IMR-90 (cell line): ENCODE measurements around the gene SEZ6L2. TPM values are rescaled to one million over a fixed set of nuclear protein-coding genes. Genes with fewer than 3 reads are reported as not detected.

Source experiments
- ATAC-seq: fragments of 200-7000 bp; cut with Tn5 transposase; 2 replicates; pipeline ENCODE4 v1.9.1; 2020; ENCODE audit warnings: low read depth, mild to moderate bottlenecking, moderate library complexity
- BruUV-seq: library from RNA; stranded (reverse); fragments of 400-500 nt; replicated peaks from 2 replicates; lab custom pipeline; 2021; lab: Mats Ljungman, UMichigan
- CTCF ChIA-PET: fragments of 300-600 bp; formaldehyde crosslinking; extraction: SDS; loops from one replicate; lab custom pipeline; 2021; ENCODE audit warnings: antibody characterized with exemption; lab: Yijun Ruan, JAX
- POLR2A ChIA-PET: fragments of 300-600 bp; sonication (Branson Sonifier 250); formaldehyde crosslinking; loops from one replicate; lab custom pipeline; 2022; ENCODE audit warnings: antibody characterized with exemption; ENCODE audit not compliant: unreplicated experiment; lab: Charles Lee
- DNase-seq: peaks from one replicate; pipeline ENCODE4 v3.0.0; 2013
- H2AFZ ChIP-seq: replicated peaks from 2 replicates; pipeline ENCODE3; 2013; ENCODE audit warnings: low read length, mild to moderate bottlenecking; ENCODE audit not compliant: poor library complexity
- H2AK5ac ChIP-seq: 2 replicates; pipeline ENCODE4 v1.6.1; 2013; ENCODE audit warnings: low read depth, low read length, inconsistent platforms
- H2AK9ac ChIP-seq: replicated peaks from 2 replicates; pipeline ENCODE3; 2013; ENCODE audit warnings: mild to moderate bottlenecking, low read depth, low read length, moderate library complexity; ENCODE audit not compliant: poor library complexity
- H2BK120ac ChIP-seq: 2 replicates; pipeline ENCODE4 v1.6.1; 2013; ENCODE audit warnings: low read depth, low read length, inconsistent platforms
- H2BK15ac ChIP-seq: 3 replicates; pipeline ENCODE4 v1.6.1; 2013; ENCODE audit warnings: low read depth, low read length, inconsistent platforms
- H2BK20ac ChIP-seq: 2 replicates; pipeline ENCODE4 v1.6.1; 2013; ENCODE audit warnings: low read depth, mild to moderate bottlenecking, inconsistent platforms, low read length, moderate library complexity
- H2BK5ac ChIP-seq: 2 replicates; pipeline ENCODE4 v1.6.1; 2013; ENCODE audit warnings: mild to moderate bottlenecking, low read depth, low read length, inconsistent platforms; ENCODE audit not compliant: poor library complexity, severe bottlenecking
- H3K14ac ChIP-seq: replicated peaks from 2 replicates; pipeline ENCODE4 v1.6.1; 2013; ENCODE audit warnings: low read depth, low read length, inconsistent platforms
- H3K18ac ChIP-seq: 2 replicates; pipeline ENCODE4 v1.6.1; 2013; ENCODE audit warnings: low read depth, low read length, control low read depth
- H3K23ac ChIP-seq: 2 replicates; pipeline ENCODE4 v1.6.1; 2013; ENCODE audit warnings: low read depth, low read length, inconsistent platforms
- H3K27ac ChIP-seq: 2 replicates; pipeline ENCODE4 v1.5.1; 2013; ENCODE audit warnings: mild to moderate bottlenecking, control low read depth, low read length; ENCODE audit not compliant: insufficient read depth
- H3K27me3 ChIP-seq: 2 replicates; pipeline ENCODE4 v1.6.1; 2013; ENCODE audit warnings: low read length; ENCODE audit not compliant: control insufficient read depth, insufficient read depth
- H3K36me3 ChIP-seq: 2 replicates; pipeline ENCODE4 v1.6.1; 2013; ENCODE audit warnings: low read length, mixed read lengths; ENCODE audit not compliant: control insufficient read depth, insufficient read depth
- H3K4ac ChIP-seq: 2 replicates; pipeline ENCODE4 v1.6.1; 2013; ENCODE audit warnings: low read depth, low read length, inconsistent platforms
- H3K4me1 ChIP-seq: 2 replicates; pipeline ENCODE4 v1.6.1; 2013; ENCODE audit warnings: low read length, mixed read lengths; ENCODE audit not compliant: control insufficient read depth, insufficient read depth
- H3K4me2 ChIP-seq: 2 replicates; pipeline ENCODE4 v1.6.1; 2013; ENCODE audit warnings: low read depth, mild to moderate bottlenecking, control low read depth, low read length, moderate library complexity
- H3K4me3 ChIP-seq: 2 replicates; pipeline ENCODE4 v1.5.1; 2013; ENCODE audit warnings: low read depth, mild to moderate bottlenecking, control low read depth, low read length, moderate library complexity; ENCODE audit not compliant: insufficient read depth
- H3K56ac ChIP-seq: 2 replicates; pipeline ENCODE4 v1.6.1; 2013; ENCODE audit warnings: low read length, inconsistent platforms; ENCODE audit not compliant: insufficient read depth; ENCODE audit errors: extremely low read depth
- H3K79me1 ChIP-seq, 2 experiments: 2 replicates each; pipeline ENCODE4 v1.6.1; 2013; ENCODE audit warnings: low read length in 2 of 2, inconsistent platforms in 1 of 2, low read depth in 1 of 2
- H3K9ac ChIP-seq: 2 replicates; pipeline ENCODE4 v1.6.1; 2013; ENCODE audit warnings: low read depth, low read length, control low read depth
- H3K9me1 ChIP-seq: 2 replicates; pipeline ENCODE4 v1.6.1; 2013; ENCODE audit warnings: low read length, inconsistent platforms; ENCODE audit not compliant: insufficient read depth
- H3K9me3 ChIP-seq: 2 replicates; pipeline ENCODE4 v1.6.1; 2013; ENCODE audit warnings: low read length; ENCODE audit not compliant: control insufficient read depth, insufficient read depth
- H4K20me1 ChIP-seq: 2 replicates; pipeline ENCODE4 v1.6.1; 2013; ENCODE audit warnings: low read length, inconsistent platforms; ENCODE audit not compliant: insufficient read depth
- H4K5ac ChIP-seq: 2 replicates; pipeline ENCODE4 v1.6.1; 2013; ENCODE audit warnings: mild to moderate bottlenecking, low read depth, low read length, control low read depth
- H4K8ac ChIP-seq, 2 experiments: 2 replicates each; pipeline ENCODE4 v1.6.1; 2013; ENCODE audit warnings: low read depth in 2 of 2, low read length in 2 of 2, control low read depth in 1 of 2, inconsistent platforms in 1 of 2
- H4K91ac ChIP-seq: 2 replicates; pipeline ENCODE4 v1.6.1; 2013; ENCODE audit warnings: low read depth, low read length, inconsistent platforms; ENCODE audit not compliant: insufficient read depth
- BHLHE40 ChIP-seq: fragments of 150-350 bp; IDR thresholded peaks from 2 replicates; pipeline ENCODE4 v1.6.1; 2016; ENCODE audit warnings: mild to moderate bottlenecking, low read depth, low read length
- CEBPB ChIP-seq: IDR thresholded peaks from 2 replicates; pipeline ENCODE4 v1.6.1; 2012; ENCODE audit warnings: low read depth, low read length, improper control_type of control experiment
- CHD1 ChIP-seq: IDR thresholded peaks from 2 replicates; pipeline ENCODE4 v1.6.1; 2012; ENCODE audit warnings: low read depth, low read length, improper control_type of control experiment
- CTCF ChIP-seq: conservative IDR thresholded peaks from 2 replicates; pipeline ENCODE4 v1.5.1; 2012; ENCODE audit warnings: mild to moderate bottlenecking, low read depth, low read length, improper control_type of control experiment
- FOS ChIP-seq: fragments of 150-350 bp; IDR thresholded peaks from 2 replicates; pipeline ENCODE4 v1.6.1; 2016; ENCODE audit warnings: low read depth, low read length
- MAFK ChIP-seq: IDR thresholded peaks from 2 replicates; pipeline ENCODE4 v1.6.1; 2012; ENCODE audit warnings: low read depth, low read length, improper control_type of control experiment
- MAZ ChIP-seq: IDR thresholded peaks from 2 replicates; pipeline ENCODE4 v1.6.1; 2012; ENCODE audit warnings: low read depth, mild to moderate bottlenecking, low read length, improper control_type of control experiment, moderate library complexity, borderline replicate concordance
- MXI1 ChIP-seq: IDR thresholded peaks from 2 replicates; pipeline ENCODE4 v1.6.1; 2012; ENCODE audit warnings: low read depth, mild to moderate bottlenecking, low read length, moderate library complexity, borderline replicate concordance
- NFE2L2 ChIP-seq: fragments of 150-350 bp; IDR thresholded peaks from 2 replicates; pipeline ENCODE4 v1.6.1; 2016; ENCODE audit warnings: low read depth, mild to moderate bottlenecking, low read length
- POLR2A ChIP-seq: IDR thresholded peaks from 2 replicates; pipeline ENCODE4 v1.6.1; 2012; ENCODE audit warnings: mild to moderate bottlenecking, low read depth, low read length
- RAD21 ChIP-seq: IDR thresholded peaks from 2 replicates; pipeline ENCODE4 v1.6.1; 2012; ENCODE audit warnings: low read length, improper control_type of control experiment
- RCOR1 ChIP-seq: IDR thresholded peaks from 2 replicates; pipeline ENCODE4 v1.6.1; 2012; ENCODE audit warnings: mild to moderate bottlenecking, low read length, improper control_type of control experiment; ENCODE audit not compliant: insufficient replicate concordance
- RFX5 ChIP-seq: IDR thresholded peaks from 2 replicates; pipeline ENCODE4 v1.8.0; 2012; ENCODE audit warnings: low read depth, mild to moderate bottlenecking, low read length, moderate library complexity
- USF2 ChIP-seq: fragments of 150-350 bp; IDR thresholded peaks from 2 replicates; pipeline ENCODE4 v1.6.1; 2017; ENCODE audit warnings: mild to moderate bottlenecking, antibody characterized with exemption, low read length, low read depth
- WGBS, 2 experiments: methylation state at CpG; one replicate each; pipeline versions ENCODE4 v1.1.5 to v1.1.7; 2013; ENCODE audit warnings: missing lambda C conversion rate in 2 of 2; ENCODE audit not compliant: insufficient read length in 1 of 2; ENCODE audit errors: extremely low coverage in 2 of 2; 5-methylcytosine and 5-hydroxymethylcytosine counted together
- dilution Hi-C: fragments of 300-500 bp; cut with HindIII; formaldehyde crosslinking; loops from one replicate; pipeline ENCODE4 v1.14.3; 2018; ENCODE audit warnings: low sequenced_read_pairs; ENCODE audit not compliant: unreplicated experiment
- in situ Hi-C: fragments of 300-500 bp; cut with MboI; formaldehyde crosslinking; loops from 3 replicates; pipeline ENCODE4 v1.14.3; 2019; ENCODE audit warnings: low sequenced_read_pairs, inconsistent platforms, mixed read lengths
- intact Hi-C: fragments of 100-400 bp; cut with micrococcal nuclease; formaldehyde crosslinking; loops from 2 replicates; pipeline ENCODE4 v1.10.0; 2022
- polyA plus RNA-seq, 3 experiments: library from polyadenylated mRNA; depleted of rRNA; stranded (reverse); fragments of >200 nt; gene quantifications; 2 replicates each; pipeline ENCODE4 v1.2.3, GENCODE V29; 2012; ENCODE audit warnings: low replicate concordance in 1 of 3
- total RNA-seq: library from RNA; depleted of rRNA; stranded (reverse); fragments of >200 nt; gene quantifications from 2 replicates; pipeline ENCODE4 v1.2.3, GENCODE V29; 2012

The SEZ6L2 gene
- total and polyA plus RNA-seq, 2 of the 4 experiments (the other 2 are of a cell fraction) = 0.72 to 10.5 TPM

GRCh38 chr16:29943846-29944799 lies 44.8 kb upstream of the SEZ6L2 start:
- H4K8ac ChIP-seq = peak overlapping the region; percentile 6 to 77
- peak overlapping the region; percentile 91 for H2BK120ac ChIP-seq
- H3K4me2 ChIP-seq = peak overlapping the region; percentile 35
- peak overlapping the region; percentile 90 for H3K23ac ChIP-seq
- 0% methylated on average over 3 of the region's 11 CpGs; no CpG with 5 or more reads in 1 of the 2 experiments for WGBS, 2 experiments
- POLR2A ChIA-PET = interaction anchor here (0.6 to 1.4 kb wide), 2 partner anchors 18 to 21 kb away, joined by 5 to 7 read pairs; partner anchors contain the start of gene TMEM219
- BruUV-seq = no TSS peak
- H4K91ac ChIP-seq = peak overlapping the region; percentile 88
- peak overlapping the region; percentile 27 for H3K9ac ChIP-seq
- H3K27ac ChIP-seq = peak overlapping the region; percentile 82
- CTCF ChIA-PET = interaction anchor here (0.6 to 1.7 kb wide), 4 partner anchors 14 to 170 kb away, joined by 3 to 5 read pairs (median 4); no protein-coding TSS in a partner anchor
- intact Hi-C loops (loop anchor here (1.0 kb wide), 2 partner anchors 17 to 44 kb away; partner anchors contain the start of gene ASPHD1), dilution Hi-C loops (no loop called here), in situ Hi-C loops (no loop called here)
- H3K9me1 ChIP-seq = 0 out of 2 replicates have a peak, but pooled peaks cover 3% of the 10 kb centered on the region
- H3K14ac ChIP-seq = peak overlapping the region; percentile 93
- peak overlapping the region; percentile 65; the same call in 2 of the 3 replicates for H2BK15ac ChIP-seq
- H3K9me3 ChIP-seq = 0 out of 2 replicates have a peak, but pooled peaks cover 2% of the 10 kb centered on the region
- no peaks in the 10 kb centered on the region for H3K27me3 ChIP-seq
- no peaks in the 10 kb centered on the region for H3K36me3 ChIP-seq
- ATAC-seq = peak; percentile 99
- H3K4me1 ChIP-seq = peaks cover 4% of the 10 kb centered on the region
- peak overlapping the region; percentile 62 for H2AK5ac ChIP-seq
- H4K5ac ChIP-seq = peak overlapping the region; percentile 83
- H2AFZ ChIP-seq = peak overlapping the region; percentile 89
- H2AK9ac ChIP-seq = peak overlapping the region; percentile 84
- H3K79me1 ChIP-seq = no peaks in the 10 kb centered on the region
- no peaks in the 10 kb centered on the region; the same call in 1 of the 2 replicates for H4K20me1 ChIP-seq
- peak overlapping the region; percentile 80 for H3K18ac ChIP-seq
- H3K56ac ChIP-seq = peak overlapping the region; percentile 67
- peak overlapping the region; percentile 78 for H3K4ac ChIP-seq
- peak overlapping the region; percentile 98 for H2BK20ac ChIP-seq
- peak; percentile 99 for DNase-seq
- H3K4me3 ChIP-seq = no peak overlapping the region
- H2BK5ac ChIP-seq = peak overlapping the region; percentile 81
- TF ChIP-seq BHLHE40 (no peak), USF2 (no peak), RAD21 (peak; percentile 52), MAZ (no peak; the same call in 1 of the 2 replicates), MAFK (no peak), CTCF (peak; percentile 56), FOS (peak; percentile 74), RFX5 (no peak), CEBPB (peak; percentile 18; the same call in 1 of the 2 replicates), NFE2L2 (peak; percentile 29; the same call in 1 of the 2 replicates), MXI1 (no peak), POLR2A (peak; percentile 75), CHD1 (no peak), RCOR1 (peak; percentile 75)
